Activated B cell treated with CpG ODN at 0.5 μM for 24 hours (primary cell): Measurements from ENCODE around the gene GFRA4. TPM values are rescaled to one million over a fixed set of nuclear protein-coding genes. Genes with fewer than 3 reads are reported as not detected.

Experiments used
- ATAC-seq: fragments of 200-7000 bp; cut with Tn5 transposase; one replicate; pipeline ENCODE4 v1.10.0; 2021; ENCODE audit warnings: low read depth, mild to moderate bottlenecking, moderate library complexity
- CTCF ChIA-PET: fragments of 350-600 bp; sonication (Branson Sonifier 250); formaldehyde crosslinking; loops from one replicate; lab custom pipeline; 2021; ENCODE audit warnings: antibody characterized with exemption; lab: Charles Lee
- POLR2A ChIA-PET: fragments of 350-600 bp; sonication (Branson Sonifier 250); formaldehyde crosslinking; loops from one replicate; lab custom pipeline; 2021; ENCODE audit warnings: antibody characterized with exemption; lab: Charles Lee
- DNase-seq: peaks from one replicate; pipeline ENCODE4 v3.0.0; 2022
- H3K27ac Mint-ChIP-seq: one replicate; pipeline ENCODE4 v1.8.0; 2020; ENCODE audit warnings: mixed read lengths
- H3K27me3 Mint-ChIP-seq: one replicate; pipeline ENCODE4 v1.8.0; 2021; ENCODE audit warnings: mixed read lengths
- H3K36me3 Mint-ChIP-seq: one replicate; pipeline ENCODE4 v1.8.0; 2021; ENCODE audit warnings: low read depth, mixed read lengths
- H3K4me1 Mint-ChIP-seq: one replicate; pipeline ENCODE4 v1.8.0; 2021; ENCODE audit warnings: mixed read lengths
- H3K4me3 Mint-ChIP-seq: one replicate; pipeline ENCODE4 v1.8.0; 2020; ENCODE audit warnings: mild to moderate bottlenecking, mixed read lengths
- H3K9me3 Mint-ChIP-seq: one replicate; pipeline ENCODE4 v1.8.0; 2020; ENCODE audit warnings: mixed read lengths
- CTCF ChIP-seq: fragments of 200-600 bp; IDR thresholded peaks from one replicate; pipeline ENCODE4 v1.8.0; 2022; ENCODE audit warnings: antibody characterized with exemption, mild to moderate bottlenecking
- intact Hi-C: fragments of 100-400 bp; cut with micrococcal nuclease; formaldehyde crosslinking; loops from one replicate; pipeline ENCODE4 v1.15.1; 2024
- total RNA-seq: library from RNA; stranded (reverse); gene quantifications from 2 replicates; pipeline ENCODE4 v1.2.3, GENCODE V29; 2022

The GFRA4 gene
- total RNA-seq, 1 donor from 2014 or later = not detected

DNA sequence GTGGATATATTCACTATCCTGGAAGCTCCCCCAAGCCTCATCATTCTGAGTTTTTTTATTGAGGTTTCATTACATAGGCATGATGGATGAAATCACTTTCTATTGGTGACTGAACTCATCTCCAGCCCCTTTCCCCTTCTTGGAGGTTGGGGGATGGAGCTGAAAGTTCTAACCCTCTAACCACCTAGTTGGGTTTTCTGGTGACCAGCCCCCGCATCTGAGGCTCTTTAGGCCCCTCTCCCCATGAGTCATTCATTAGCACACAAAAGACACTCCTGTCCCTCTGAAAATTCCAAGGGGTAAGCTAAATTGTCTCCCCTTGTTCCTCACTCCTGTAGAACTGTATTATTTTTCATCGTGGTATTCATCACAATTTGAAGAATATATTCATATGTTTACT is 33.3 kb downstream of the GFRA4 start:
- no peaks in the 10 kb centered on the region for H3K4me1 Mint-ChIP-seq
- TF ChIP-seq CTCF = no peak
- ATAC-seq (no peak), DNase-seq (no peak)
- no peaks in the 10 kb centered on the region for H3K27me3 Mint-ChIP-seq
- no peaks in the 10 kb centered on the region for H3K9me3 Mint-ChIP-seq
- ChIA-PET CTCF (no interaction called here), POLR2A (interaction anchor here (0.6 kb wide), 2 partner anchors 21 to 73 kb away, joined by 3 to 6 read pairs; no protein-coding TSS in a partner anchor)
- no peak overlapping the region for H3K27ac Mint-ChIP-seq
- intact Hi-C loops = no loop called here
- no peak overlapping the region for H3K4me3 Mint-ChIP-seq
- peaks cover 41% of the 10 kb centered on the region for H3K36me3 Mint-ChIP-seq

DNA sequence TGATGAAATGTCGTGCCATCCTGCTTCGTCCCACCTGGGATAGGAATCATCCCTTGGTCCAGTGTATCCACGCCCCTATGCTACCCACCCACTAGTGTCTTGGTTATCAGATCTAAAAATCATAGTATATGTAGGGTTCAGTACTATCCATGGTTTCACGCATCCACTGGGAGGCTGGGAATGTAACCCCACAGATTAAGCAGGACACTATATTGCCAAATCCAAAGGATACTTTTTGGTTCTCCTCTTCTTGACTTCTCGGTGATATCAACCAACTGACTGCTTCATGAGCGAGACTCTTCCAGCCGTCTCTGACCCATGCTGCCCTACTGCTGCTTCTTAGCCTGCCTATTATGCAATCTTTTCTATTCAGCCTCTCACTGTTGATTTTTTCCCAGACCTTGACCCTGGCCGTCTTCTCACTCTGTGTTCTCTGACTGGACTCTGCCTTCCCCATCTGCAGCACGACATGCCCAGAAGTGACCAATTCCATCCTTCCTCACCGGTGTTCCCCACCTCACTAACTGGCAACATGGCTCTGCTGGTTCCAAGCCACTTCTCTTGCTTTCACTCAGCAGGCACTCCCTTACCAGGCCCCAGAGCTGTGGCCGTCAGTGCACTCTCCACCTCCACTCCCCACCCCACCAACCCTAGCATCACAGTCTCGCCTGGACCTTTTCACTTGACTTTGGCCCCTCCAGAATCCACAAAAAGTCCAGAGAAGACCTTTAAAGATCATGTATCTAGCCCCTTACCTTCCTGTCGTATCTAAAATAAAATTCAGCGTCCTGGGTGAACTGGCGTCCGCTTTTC is 34.5 kb downstream of the GFRA4 start:
- intact Hi-C loops = no loop called here
- peaks cover 45% of the 10 kb centered on the region for H3K36me3 Mint-ChIP-seq

GRCh38 chr20:3627476-3627875 is 35.7 kb downstream of the GFRA4 start:
- no peak overlapping the region for H3K4me3 Mint-ChIP-seq
- DNase-seq (no peak), ATAC-seq (no peak)
- no peaks in the 10 kb centered on the region for H3K9me3 Mint-ChIP-seq
- no peaks in the 10 kb centered on the region for H3K27me3 Mint-ChIP-seq
- ChIA-PET CTCF (no interaction called here), POLR2A (no interaction called here)
- peaks cover 43% of the 10 kb centered on the region for H3K36me3 Mint-ChIP-seq
- no peaks in the 10 kb centered on the region for H3K4me1 Mint-ChIP-seq
- no peak overlapping the region for H3K27ac Mint-ChIP-seq
- TF ChIP-seq CTCF = no peak
- intact Hi-C loops = no loop called here

More for the DNA sequence above, 34.5 kb downstream of the GFRA4 start:
- no peak for TF ChIP-seq CTCF
- ATAC-seq = no peak
- H3K27me3 Mint-ChIP-seq = no peaks in the 10 kb centered on the region
- H3K27ac Mint-ChIP-seq = no peak overlapping the region
- ChIA-PET CTCF (no interaction called here), POLR2A (no interaction called here)
- H3K4me3 Mint-ChIP-seq = no peak overlapping the region
- no peak for DNase-seq
- H3K4me1 Mint-ChIP-seq = no peaks in the 10 kb centered on the region
- no peaks in the 10 kb centered on the region for H3K9me3 Mint-ChIP-seq

- no peaks in the 10 kb centered on the region for H3K27me3 Mint-ChIP-seq
- intact Hi-C loops = no loop called here
- TF ChIP-seq CTCF = no peak
- POLR2A ChIA-PET = no interaction called here
- H3K4me3 Mint-ChIP-seq = no peak overlapping the region
- no peak for ATAC-seq
- no peaks in the 10 kb centered on the region for H3K4me1 Mint-ChIP-seq
- H3K9me3 Mint-ChIP-seq = no peaks in the 10 kb centered on the region
- peaks cover 24% of the 10 kb centered on the region for H3K36me3 Mint-ChIP-seq
- CTCF ChIA-PET = no interaction called here
- DNase-seq = no peak
- H3K27ac Mint-ChIP-seq = no peak overlapping the region
These were observed 40.8 kb downstream of the GFRA4 start for GRCh38 chr20:3622406-3622805.

GRCh38 chr20:3621111-3621510 is 42.1 kb downstream of the GFRA4 start:
- Mint-ChIP-seq H3K9me3 (no peaks in the 10 kb centered on the region), H3K36me3 (peaks cover 26% of the 10 kb centered on the region), H3K4me1 (no peaks in the 10 kb centered on the region), H3K27me3 (no peaks in the 10 kb centered on the region), H3K27ac (no peak overlapping the region), H3K4me3 (no peak overlapping the region)
- intact Hi-C loops = no loop called here
- no peak for ATAC-seq
- POLR2A ChIA-PET = no interaction called here
- no peak for TF ChIP-seq CTCF
- CTCF ChIA-PET = no interaction called here
- no peak for DNase-seq
